Suppressor macrophage (primary cell): ENCODE results near the gene ADM2.
"Not testable (repeated sequence)": the region's sequence is repeated elsewhere in the genome, so short reads cannot be mapped to it uniquely, and the experiment has no call there.

Source experiments
- DNase-seq, 4 experiments: peaks; one replicate each; pipeline ENCODE4 v3.0.0-alpha.2; 2020 to 2022

Gene ADM2

GRCh38 chr22:50506611-50507420 is 25.5 kb downstream of the ADM2 start:
- no peak for DNase-seq

DNA sequence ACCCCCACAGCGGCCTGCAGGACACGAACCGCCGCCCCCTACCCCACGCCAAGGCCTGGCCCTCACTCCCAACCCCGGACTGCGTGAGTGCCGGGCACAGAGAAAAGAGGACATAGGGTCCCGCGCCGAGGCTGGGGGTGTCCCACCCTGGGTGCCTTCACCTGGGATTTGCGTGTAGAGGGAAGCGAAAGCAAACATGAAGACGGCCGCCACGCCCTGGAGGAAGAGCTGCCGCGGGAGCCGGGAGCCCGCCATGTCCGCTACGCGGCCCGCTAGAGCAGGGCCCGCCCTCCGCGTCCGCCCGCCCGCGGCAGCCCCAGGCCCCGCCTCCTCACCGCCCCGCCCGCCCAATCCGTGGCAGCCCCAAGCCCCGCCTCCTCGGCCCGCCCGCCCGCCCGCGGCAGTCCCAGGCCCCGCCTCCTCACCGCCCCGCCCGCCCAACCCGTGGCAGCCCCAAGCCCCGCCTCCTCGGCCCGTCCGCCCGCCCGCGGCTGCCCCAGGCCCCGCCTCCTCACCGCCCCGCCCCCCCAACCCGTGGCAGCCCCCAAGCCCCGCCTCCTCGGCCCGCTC is 26.2 kb downstream of the ADM2 start, which contains the start of gene LMF2:
Gene LMF2 (minus strand): TSS at position 282 of the 570 bp plus-strand sequence. CDS start 27 bp downstream, at position 255.
- DNase-seq: peak in 1 of 4 experiments; percentile 91

DNA sequence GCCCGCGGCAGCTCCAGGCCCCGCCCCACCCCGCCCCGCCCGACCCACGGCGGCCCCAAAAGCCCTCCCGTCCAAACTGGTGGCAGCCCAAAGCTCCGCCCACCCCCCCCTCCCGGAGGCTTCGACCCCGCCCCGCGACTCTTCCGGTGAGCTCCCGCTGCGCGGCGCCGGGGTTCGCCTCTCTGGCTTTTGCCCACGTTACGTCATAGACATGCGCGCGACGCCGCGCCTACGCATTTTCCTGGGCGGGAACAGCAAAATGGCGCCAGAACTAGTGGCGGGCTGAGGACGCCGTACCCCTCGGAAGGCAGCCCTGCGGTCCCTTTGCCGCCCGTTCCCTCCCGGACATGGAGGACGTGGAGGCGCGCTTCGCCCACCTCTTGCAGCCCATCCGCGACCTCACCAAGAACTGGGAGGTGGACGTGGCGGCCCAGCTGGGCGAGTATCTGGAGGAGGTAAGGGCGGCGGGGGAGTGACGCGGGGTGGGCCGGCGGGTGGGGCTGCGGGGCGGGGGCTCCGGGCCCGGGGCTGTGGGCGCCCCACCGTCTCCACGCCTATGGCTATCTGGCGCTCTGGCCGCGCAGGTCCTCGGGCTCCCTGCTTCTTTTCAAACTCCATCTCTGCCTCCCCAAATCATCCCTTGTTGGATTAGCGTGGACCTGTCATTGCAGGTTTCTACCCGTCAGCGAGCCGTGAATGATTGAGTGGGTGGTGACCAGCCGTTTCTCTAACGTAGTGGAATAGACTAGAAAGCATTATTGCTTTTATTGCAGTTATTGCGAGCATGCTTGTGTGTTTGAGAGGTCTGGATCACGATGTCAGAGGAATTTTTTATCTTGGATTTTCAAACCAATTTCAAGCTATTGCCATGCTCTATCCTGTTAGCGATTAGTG is 26.9 kb downstream of the ADM2 start, which contains the start of gene NCAPH2:
Gene NCAPH2 (plus strand): TSS at position 234 of the 894 bp plus-strand sequence. CDS start 114 bp downstream, at position 348.
- DNase-seq: peak; percentile 99 to 100 (median 99)

GRCh38 chr22:50508897-50509296 is 27.6 kb downstream of the ADM2 start:
- DNase-seq: no peak

DNA sequence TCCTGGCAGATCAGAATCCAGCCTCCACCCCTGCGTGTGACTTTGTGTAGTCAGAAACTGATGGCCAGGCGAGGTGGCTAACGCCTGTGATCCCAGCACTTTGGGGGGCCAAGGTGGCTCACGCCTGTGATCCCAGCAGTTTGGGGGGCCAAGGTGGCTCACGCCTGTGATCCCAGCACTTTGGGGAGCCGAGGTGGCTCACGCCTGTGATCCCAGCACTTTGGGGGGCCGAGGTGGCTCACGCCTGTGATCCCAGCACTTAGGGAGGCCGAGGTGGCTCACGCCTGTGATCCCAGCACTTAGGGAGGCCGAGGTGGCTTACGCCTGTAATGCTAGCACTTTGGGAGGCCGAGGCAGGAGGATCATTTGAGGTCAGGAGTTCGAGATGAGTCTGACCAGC is 31.8 kb downstream of the ADM2 start:
- no peak for DNase-seq

GRCh38 chr22:50516068-50516467 is 34.7 kb downstream of the ADM2 start:
- no peak for DNase-seq

DNA sequence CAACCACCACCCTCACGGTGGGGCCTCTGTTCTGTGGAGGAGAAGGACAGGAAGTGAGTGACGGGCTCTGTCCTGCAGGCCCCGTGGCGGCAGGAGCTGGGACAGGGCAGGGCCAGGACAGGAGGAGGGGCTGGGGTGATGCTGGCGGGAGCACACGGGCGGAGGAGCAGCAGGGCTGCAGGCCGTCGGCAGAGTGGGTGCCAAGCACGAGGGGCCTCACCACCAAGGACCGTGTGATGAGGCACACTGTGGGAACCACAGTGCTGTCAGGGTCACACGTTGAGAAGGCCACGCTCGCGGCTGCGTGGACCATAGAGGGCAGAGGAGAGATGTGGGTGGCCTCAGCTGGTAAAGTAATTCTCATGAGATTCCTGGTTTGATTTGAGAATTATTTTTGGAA is 35.5 kb downstream of the ADM2 start:
- no peak for DNase-seq

DNA sequence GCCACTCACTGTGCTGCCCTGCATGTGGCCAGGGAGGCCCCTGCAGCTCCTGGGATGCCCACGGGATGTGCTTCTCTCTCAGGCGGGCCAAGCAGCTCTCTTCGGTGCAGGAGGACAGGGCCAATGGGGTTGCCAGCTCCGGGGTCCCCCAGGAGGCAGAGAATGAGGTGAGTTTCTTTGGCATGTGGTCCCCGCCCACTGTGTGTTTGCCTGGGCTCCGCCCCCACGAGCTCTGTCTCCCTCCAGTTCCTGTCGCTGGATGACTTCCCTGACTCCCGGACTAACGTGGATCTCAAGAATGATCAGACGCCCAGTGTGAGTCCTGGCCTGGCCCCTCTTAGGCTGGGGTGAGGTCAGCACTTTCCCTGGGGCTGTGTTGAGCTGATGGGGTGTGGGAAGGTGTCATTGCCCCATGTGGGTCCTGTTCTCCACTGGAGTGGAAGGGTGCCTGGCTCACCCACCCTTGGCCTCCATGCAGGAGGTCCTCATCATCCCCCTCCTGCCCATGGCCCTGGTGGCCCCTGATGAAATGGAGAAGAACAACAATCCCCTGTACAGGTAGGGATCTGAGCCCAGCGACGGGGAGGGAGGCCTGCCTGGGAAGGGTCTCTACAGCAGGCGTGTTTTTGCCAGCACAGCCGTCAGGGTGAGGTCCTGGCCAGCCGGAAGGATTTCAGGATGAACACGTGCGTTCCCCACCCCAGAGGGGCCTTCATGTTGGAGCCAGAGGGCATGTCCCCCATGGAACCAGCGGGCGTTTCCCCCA is 36.3 kb downstream of the ADM2 start:
- DNase-seq: no peak

DNA sequence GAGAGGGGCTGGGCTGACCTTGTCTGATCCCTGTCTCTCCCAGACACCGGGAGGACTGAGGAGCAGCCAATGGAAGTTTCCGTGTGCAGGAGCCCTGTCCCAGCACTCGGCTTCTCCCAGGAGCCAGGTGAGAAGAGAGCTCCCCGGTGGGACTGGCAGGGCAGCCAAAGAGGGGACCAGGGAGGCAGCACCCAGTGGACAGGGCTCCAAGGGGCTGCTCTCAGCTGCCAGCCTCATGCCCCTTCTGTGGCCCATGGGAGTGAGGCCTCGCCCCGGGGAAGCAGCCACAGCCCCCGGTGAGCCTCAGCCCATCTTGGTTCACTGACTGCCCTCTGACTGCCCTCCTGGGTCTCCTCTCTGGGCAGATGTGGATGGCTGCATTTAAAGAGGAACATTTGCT is 37.3 kb downstream of the ADM2 start:
- no peak for DNase-seq

GRCh38 chr22:50519151-50519550 is 37.8 kb downstream of the ADM2 start:
- no peak for DNase-seq

DNA sequence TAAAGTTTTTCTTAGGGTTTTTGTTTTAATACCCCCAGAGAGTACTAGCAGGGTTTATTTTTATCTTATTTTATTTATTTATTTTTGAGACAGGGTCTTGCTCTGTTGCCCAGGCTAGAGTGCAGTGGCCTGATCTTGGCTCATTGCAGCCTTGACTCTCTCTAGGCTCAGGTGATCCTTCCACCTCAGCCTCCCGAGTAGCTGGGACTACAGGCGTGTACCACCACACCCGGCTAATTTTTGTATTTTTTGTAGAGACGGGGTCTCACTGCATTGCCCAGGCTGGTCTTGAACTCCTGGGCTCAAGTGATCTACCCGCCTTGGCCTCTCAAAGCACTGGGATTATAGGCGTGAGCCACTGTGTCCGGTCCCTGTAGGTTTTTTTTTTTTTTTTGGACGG is 38.8 kb downstream of the ADM2 start:
- DNase-seq: not testable (repeated sequence)

- DNase-seq: no peak
Measured at GRCh38 chr22:50520826-50521453, 39.6 kb downstream of the ADM2 start.

DNA sequence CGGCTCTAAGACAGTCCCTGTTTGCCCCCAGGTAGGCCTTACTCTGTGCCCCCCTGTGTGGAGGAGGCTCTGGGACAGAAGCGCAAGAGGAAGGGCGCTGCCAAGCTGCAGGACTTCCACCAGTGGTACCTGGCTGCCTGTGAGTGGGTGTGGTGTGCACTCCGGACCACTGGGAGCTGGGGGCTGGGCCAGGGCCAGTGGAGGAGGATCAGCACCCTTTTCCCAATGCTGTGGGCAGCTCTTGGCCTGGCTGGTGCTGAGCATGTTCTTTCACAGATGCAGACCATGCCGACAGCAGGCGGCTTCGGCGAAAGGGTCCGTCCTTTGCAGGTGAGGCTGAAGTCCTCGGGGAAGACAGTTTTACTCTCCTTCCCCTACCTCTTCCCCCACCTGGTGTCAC is 40.4 kb downstream of the ADM2 start:
- DNase-seq: no peak

- DNase-seq: peak in 1 of 4 experiments; percentile 28
Measured at GRCh38 chr22:50522208-50522805, 41.0 kb downstream of the ADM2 start.

GRCh38 chr22:50522806-50523438 is 41.6 kb downstream of the ADM2 start:
- DNase-seq: peak in 3 of 4 experiments; percentile 19 to 39 (median 28)

DNA sequence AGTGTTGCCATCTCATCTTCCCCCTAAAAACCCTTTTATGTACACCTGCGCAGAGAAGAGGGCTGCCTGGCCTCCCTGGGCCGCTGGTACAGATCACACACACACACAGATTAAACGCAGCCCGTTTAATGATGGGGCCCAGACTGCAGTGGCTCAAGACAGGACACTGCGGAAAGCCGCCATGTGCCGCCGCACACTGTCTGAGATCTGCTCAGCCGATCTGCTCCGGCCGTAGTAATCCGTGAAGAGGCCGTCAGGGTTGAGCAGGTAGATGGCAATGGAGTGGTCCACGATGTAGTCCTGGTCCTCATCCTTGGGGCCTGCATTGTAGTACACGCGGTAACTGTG is 42.1 kb downstream of the ADM2 start:
- peak in 1 of 4 experiments; percentile 14 for DNase-seq

- DNase-seq: peak in 1 of 4 experiments; percentile 38
Measured at GRCh38 chr22:50523806-50524675, 42.7 kb downstream of the ADM2 start.

GRCh38 chr22:50524676-50525103 is 43.3 kb downstream of the ADM2 start:
- no peak for DNase-seq

- DNase-seq: peak; percentile 98 to 100 (median 99)
Measured at GRCh38 chr22:50525104-50525857, 43.9 kb downstream of the ADM2 start, which contains the start of gene SCO2. TSS of gene SCO2 (minus strand) at chr22:50525598. CDS start at chr22:50524411, 1,187 bp downstream.
